ACHN (cell line): ENCODE data around the gene TMEM140.
"Not testable (repeated sequence)": the region's sequence is repeated elsewhere in the genome, so short reads cannot be mapped to it uniquely, and the experiment has no call there.

Experiments
- DNase-seq: peaks from one replicate; pipeline ENCODE4 v3.0.0-alpha.2; 2015
- in situ Hi-C: cut with HindIII; loops from 2 replicates; pipeline ENCODE4 v1.10.0; 2017; ENCODE audit warnings: low sequenced_read_pairs, low pct_ligation_motif_present, low pct_unique_long_range_greater_than_20kb

The TMEM140 gene

DNA sequence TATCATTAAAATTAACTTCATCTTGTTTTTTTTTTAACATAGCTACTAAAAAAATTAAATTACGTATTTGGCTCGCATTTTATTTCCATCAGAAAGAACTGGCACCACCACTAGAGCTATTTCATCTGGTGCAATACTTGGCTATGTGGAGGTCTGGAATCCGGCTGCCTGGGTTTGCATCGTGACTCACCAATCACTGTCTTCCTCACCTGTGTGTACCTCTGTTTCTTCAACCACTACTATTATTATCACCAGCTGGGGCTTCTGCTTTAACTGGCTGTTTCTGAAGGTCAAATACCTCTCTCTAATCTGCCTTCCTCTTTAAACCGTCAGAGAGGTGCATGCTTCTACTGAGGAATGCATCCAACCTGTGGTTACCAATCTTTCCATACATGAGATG, 57.0 kb downstream of the TMEM140 start:
- in situ Hi-C loops, result no loop called here
- no peak for DNase-seq

DNA sequence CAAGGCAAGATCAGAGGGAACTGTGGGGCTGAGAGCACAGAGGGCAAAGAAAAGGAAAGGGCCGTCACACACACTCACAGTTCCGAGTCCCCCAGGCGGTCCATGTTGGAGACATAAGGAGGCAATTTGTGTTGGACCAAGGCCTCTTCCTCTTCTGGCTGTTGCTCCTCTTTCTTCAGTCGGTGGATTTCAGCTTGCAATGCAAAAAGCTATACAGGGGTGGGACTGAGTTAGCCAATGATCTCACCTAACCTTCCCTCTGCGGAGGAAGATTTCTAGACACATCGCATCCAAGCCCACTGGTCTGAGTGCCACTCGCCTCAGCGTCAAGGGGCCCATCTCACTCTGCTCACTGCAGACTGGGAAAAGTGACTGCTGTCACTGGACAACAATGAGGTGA, 58.0 kb downstream of the TMEM140 start:
- in situ Hi-C loops, result no loop called here
- DNase-seq, result no peak

DNA sequence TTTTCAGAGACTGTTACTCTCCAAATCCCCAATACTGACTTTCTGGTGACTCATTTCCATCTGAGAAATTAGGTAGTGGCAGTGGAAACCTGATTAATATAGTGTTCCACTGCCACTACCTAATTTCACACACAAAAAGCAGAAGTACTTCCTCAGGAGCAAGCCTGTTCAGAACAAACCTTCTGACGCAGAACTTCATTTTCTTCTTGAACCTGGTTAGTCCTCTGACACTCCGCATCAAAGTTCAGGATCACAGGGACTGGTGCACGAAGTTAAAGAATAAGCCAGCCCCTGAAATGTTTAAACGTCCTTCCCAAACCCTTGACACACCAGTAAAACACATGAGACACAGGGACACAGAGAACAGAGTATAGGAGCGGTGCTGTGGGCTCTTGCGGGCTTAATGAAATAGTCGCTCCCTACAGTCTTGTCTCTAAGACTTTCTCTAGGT, 59.1 kb downstream of the TMEM140 start:
- in situ Hi-C loops, result no loop called here
- DNase-seq, result no peak

DNA sequence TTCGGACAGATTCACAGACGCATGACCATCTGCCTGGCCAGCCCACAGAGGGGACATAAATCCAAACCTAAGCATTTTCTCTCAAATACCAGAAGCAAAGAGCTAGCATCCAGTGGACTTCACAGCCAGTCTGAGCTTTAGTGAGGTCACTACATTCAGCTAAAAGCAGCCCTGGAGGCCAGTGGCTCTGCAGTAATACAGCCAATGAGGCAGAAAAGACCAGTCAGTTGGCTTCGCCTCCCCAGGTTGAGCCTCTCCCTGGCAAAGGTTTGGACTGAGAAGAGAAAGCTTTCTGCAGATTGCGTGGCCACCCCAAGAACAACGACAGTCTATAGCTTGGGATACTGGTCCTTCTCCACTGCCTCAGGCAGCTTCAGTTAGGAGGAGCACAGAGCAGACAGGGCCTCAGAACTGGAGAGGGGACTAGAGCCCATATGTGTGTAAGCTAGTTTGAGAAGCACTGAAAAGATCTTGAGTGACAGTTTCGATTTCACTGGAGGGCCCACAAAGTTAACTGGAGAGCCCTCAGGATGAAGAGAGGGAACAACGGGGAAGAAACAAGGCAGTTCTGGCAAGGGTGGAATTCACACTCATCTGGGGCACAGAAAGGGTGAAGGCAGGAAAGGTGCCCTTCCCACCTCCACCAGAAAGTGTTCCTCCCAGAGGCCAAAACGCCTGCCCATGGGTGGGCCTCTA, 59.7 kb downstream of the TMEM140 start:
- peak; percentile 43 for DNase-seq
- in situ Hi-C loops, result no loop called here

DNA sequence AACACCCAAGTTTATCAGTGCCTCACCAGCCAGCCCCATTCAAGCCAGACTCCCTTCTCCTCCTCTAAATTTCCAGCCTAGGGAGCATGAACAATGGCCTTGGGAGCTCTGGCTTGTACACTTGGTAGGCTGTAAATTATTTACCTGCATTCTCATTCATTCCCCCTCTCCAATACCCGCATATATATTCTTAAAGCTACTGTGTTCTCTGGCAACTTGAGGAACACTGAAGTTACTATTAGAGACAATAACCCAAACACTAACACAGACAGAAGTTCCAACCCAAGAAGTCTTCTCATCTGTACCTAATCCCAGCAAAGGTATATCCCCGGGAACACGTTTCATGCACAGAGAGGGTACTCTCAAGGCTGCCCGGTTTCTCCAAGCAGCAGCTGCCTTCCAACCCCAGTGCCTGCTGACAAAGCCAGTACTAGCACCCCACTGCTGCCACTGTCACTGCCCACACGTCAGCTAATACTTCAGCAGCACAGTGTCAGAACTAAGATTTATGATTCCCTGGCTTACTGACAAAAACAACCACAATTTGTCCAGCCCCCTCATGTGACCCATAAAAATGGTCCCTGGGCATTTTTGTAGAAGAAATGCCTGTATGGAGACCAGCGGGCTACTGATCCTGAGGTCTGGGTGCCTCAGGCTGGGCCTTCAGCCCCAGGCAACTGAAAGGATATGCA, 60.4 kb downstream of the TMEM140 start:
- in situ Hi-C loops, result no loop called here
- DNase-seq, result peak; percentile 68

DNA sequence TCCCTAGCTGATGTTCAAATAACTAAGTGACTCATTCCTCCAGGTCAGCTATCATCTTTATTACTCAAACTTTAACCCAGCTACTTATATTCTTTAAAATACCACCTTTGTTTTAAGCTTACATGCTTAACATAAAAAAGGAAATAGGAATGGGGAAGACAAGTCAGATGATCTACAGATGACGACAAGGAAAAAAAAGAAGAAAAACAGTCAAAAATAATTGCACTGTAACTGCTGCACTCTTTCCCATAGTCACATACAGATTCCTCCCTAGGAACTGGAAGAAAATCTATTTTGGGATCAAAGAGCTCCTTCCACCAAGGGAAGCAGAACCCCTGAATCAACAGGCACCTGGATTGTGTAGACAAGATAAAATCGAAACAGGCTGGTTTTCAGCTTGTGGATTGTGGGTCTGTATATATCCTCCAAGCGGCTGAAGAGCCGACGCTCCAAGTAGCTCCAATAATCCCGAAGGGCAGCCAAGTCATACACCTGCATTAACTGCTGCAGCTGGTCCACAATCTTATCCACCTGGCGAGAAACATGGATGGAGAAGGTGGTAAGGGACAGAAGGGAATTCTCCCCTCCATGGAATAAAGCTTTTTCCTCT, 61.5 kb downstream of the TMEM140 start:
- DNase-seq, result no peak
- in situ Hi-C loops, result no loop called here

DNA sequence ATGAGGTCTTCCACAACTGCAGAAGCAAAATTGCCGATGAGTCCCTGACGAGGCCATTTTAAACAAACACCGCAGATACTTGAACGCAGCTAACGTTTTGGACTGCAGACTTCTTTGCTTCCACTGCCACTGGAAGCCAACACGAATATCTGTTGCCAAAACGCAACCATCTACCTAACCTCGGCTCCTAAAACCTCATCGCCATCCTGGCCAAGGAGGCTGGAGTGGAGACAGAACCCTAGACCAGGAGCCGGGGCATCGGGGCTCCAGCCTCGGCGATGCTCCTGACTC, 63.0 kb downstream of the TMEM140 start:
- peak; percentile 24 for DNase-seq
- in situ Hi-C loops, result no loop called here

DNA sequence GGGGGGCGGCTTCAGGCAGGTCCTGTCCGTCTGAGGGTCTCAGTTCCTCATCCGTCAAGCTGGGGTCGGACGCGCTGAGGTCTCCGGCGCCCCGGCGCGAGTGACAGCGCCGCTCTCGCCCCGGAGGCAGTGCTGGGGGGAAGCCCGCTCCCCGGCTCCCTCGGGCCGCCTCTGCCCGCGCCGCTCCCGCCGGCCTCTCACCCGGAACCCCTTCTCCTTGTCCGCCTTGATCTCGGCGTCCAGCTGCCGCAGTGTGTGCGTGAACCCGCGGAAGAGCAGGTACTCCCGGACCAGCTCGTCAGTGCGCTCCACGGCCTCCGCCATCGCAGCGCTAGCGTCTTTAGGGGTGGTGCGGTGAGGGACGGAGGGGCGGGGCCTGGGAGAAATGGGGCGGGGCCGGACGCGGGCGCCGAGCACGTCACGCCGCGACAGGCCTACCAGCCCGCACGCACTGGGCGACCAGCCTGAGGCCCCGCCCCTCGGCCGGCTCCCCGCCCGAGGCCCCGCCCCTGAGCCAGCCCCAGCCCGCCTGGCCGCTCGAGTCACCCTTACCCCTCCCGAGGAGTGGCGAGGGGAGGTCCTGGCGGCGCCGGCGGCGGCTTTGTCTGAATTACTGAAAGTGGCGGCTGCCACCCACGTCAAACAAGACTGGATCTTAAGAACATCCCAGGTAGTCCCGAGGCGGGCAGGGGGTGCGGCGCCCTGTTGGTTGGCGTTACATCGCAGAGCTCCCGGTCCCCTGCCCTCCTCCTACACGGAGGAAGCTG, 63.5 kb downstream of the TMEM140 start, which contains the start of gene WDR91:
TSS of gene WDR91 (minus strand) at position 348 of the 767 bp plus-strand sequence. CDS start at position 324, 24 bp downstream.
- peak; percentile 95 for DNase-seq
- in situ Hi-C loops, result no loop called here

DNA sequence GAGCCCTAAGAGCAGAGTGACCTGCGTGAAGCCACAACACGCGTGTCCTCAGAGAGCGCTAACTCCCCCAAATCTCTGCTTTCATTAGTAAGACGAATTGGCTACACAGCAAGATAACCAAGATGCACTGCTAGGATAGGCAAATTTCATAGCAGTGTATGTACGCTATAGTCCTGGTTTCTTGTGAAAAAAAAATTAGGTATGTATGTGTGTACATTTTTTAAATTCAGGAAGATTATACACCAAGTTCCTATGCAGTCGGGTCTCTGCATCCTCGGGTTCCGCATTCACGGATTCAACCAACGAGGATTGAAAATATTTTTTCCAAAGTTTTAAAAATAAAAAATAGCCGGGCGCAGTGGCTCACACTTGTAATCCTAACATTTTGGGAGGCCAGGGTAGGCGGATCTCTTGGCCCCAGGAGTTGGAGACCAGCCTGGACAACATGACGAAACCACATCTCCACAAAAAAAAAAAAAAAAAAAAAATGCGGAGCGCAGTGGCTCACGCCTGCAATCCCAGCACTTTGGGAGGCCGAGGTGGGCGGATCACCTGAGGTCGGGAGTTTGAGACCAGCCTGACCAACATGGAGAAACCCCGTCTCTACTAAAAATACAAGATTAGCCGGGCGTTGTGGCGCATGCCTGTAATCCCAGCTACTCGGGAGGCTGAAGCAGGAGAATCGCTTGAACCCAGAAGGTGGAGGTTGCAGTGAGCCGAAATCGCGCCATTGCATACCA, 64.2 kb downstream of the TMEM140 start:
- DNase-seq, in situ Hi-C loops: not testable (repeated sequence)

DNA sequence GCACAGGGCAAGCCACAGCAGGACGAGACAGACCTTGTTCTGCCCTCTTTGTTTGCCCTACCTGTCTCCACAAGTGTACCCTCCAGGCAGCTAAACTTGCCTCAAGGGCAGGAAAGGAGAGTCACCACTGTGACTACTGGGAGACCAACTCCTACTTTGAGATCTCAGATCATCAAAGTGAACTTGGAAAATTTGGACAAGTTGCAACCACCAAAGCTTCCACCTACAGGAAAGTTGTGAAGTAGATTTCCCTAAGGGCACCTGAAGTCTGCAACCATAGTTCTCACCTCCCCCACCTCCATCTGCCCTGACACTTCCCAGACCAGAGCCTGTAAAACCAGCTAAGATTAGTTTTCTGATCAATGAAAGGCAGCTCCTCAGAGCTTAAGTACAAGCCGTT, 66.0 kb downstream of the TMEM140 start:
- in situ Hi-C loops, result no loop called here
- DNase-seq, result no peak

DNA sequence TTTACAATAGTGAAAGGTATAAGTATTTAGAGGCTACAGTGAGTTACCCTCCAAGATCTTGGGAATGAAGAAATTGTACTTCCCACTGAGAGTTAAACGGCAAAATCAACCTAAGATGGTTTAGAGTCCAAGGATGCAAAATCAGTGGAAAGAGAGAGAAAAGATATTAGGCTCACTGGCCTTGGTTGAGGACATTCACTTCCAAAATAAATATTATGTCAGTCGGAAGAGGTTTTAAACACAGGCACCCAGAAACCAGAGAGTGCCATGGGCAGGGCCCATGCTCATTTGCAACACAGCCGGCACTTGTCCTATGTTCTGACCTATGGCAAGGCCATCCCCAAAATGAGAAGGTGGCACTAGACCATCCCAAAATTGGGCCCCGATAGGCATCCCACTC, 67.3 kb downstream of the TMEM140 start:
- in situ Hi-C loops, result no loop called here
- DNase-seq, result no peak

DNA sequence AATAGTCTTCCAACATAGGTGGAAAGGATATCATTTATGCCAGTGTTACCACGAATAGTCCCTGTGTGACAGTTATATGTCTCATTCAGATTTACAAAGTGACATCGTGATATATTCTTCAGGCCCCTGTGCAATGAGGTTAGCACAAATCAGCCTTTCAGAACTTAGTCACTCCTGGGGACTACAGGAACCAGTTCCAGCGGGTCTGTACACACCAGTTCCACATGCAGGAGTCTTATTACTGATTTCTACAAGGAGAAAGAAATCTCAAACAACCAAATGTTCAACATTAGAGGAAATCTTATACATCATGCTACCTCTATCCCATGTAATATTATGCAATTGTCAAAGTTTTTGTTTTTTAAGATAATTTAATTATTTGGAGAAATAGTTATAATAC, 67.8 kb downstream of the TMEM140 start:
- in situ Hi-C loops, result no loop called here
- DNase-seq, result no peak
